Common myeloid progenitor, CD34-positive (primary cell): ENCODE measurements around the gene PRDM16.
A peak's percentile ranks its signal among the peaks of the same experiment; 100 is the strongest.

Source experiments
- CTCF ChIA-PET: fragments of 350-600 bp; sonication (Branson Sonifier 250); formaldehyde crosslinking; loops from one replicate; lab custom pipeline; 2021; ENCODE audit warnings: antibody characterized with exemption; lab: Charles Lee
- POLR2A ChIA-PET: fragments of 350-600 bp; sonication (Branson Sonifier 250); formaldehyde crosslinking; loops from one replicate; lab custom pipeline; 2021; ENCODE audit warnings: antibody characterized with exemption; lab: Charles Lee
- DNase-seq, 3 donors: peaks; one replicate each; pipeline versions ENCODE4 v3.0.0 to v3.0.0-alpha.2; 2013
- H3K27ac ChIP-seq, 2 experiments: 1 replicate in 1 of 2; 2 replicates in 1 of 2; pipeline ENCODE4 v1.7.0; 2013; ENCODE audit warnings: inconsistent platforms in 2 of 2, low read length in 2 of 2, mild to moderate bottlenecking in 2 of 2, low read depth in 1 of 2, moderate library complexity in 1 of 2; ENCODE audit not compliant: severe bottlenecking in 2 of 2, insufficient read depth in 1 of 2, poor library complexity in 1 of 2
- H3K27me3 ChIP-seq, 5 experiments: replicated peaks in 2 of 5; 1 replicate in 3 of 5; 2 replicates in 2 of 5; pipeline versions ENCODE4 v1.6.1 to v1.7.0; 2013; ENCODE audit warnings: low read length in 4 of 5, mild to moderate bottlenecking in 2 of 5, moderate library complexity in 2 of 5, inconsistent platforms in 1 of 5; ENCODE audit not compliant: insufficient read depth in 5 of 5, control insufficient read depth in 4 of 5
- H3K36me3 ChIP-seq, 4 experiments: 1 replicate in 2 of 4; 2 replicates in 2 of 4; pipeline versions ENCODE4 v1.6.1 to v1.7.0; 2013; ENCODE audit warnings: low read length in 3 of 4, control low read depth in 1 of 4, mild to moderate bottlenecking in 1 of 4; ENCODE audit not compliant: control insufficient read depth in 4 of 4, insufficient read depth in 4 of 4
- H3K4me1 ChIP-seq, 4 experiments: 1 replicate in 3 of 4; 2 replicates in 1 of 4; pipeline versions ENCODE4 v1.6.1 to v1.7.1; 2013; ENCODE audit warnings: low read length in 3 of 4, mild to moderate bottlenecking in 3 of 4, control low read depth in 1 of 4, inconsistent platforms in 1 of 4, moderate library complexity in 1 of 4; ENCODE audit not compliant: control insufficient read depth in 4 of 4, insufficient read depth in 4 of 4; ENCODE audit errors: control extremely low read depth in 1 of 4
- H3K4me3 ChIP-seq, 7 experiments: 1 replicate in 4 of 7; 2 replicates in 3 of 7; pipeline versions ENCODE4 v1.5.1 to v1.7.0; 2013; ENCODE audit warnings: mild to moderate bottlenecking in 7 of 7, low read length in 6 of 7, moderate library complexity in 6 of 7, inconsistent platforms in 2 of 7, low read depth in 2 of 7, control low read depth in 1 of 7; ENCODE audit not compliant: insufficient read depth in 4 of 7, control insufficient read depth in 1 of 7; ENCODE audit errors: extremely low read depth in 1 of 7
- H3K9me3 ChIP-seq, 5 experiments: 1 replicate in 4 of 5; 2 replicates in 1 of 5; pipeline versions ENCODE4 v1.6.1 to v1.7.1; 2013; ENCODE audit warnings: low read length in 4 of 5, mild to moderate bottlenecking in 2 of 5, inconsistent platforms in 1 of 5, low read depth in 1 of 5, moderate library complexity in 1 of 5; ENCODE audit not compliant: control insufficient read depth in 4 of 5, insufficient read depth in 2 of 5; ENCODE audit errors: control extremely low read depth in 1 of 5
- WGBS: methylation state at CpG from one replicate; pipeline ENCODE4 v1.1.5; 2013; ENCODE audit not compliant: insufficient coverage; 5-methylcytosine and 5-hydroxymethylcytosine counted together

PRDM16 gene

GRCh38 chr1:3315399-3316339 lies 246.7 kb downstream of the PRDM16 start:
- WGBS, result 79% methylated on average over 9 of the region's 21 CpGs
- H3K27ac ChIP-seq, result peak overlapping the region in 1 of 2 experiments; percentile 72
- POLR2A ChIA-PET, result no interaction called here

GRCh38 chr1:3316340-3316943 lies 247.4 kb downstream of the PRDM16 start:
- H3K27me3 ChIP-seq, result no peaks in the 10 kb centered on the region
- H3K9me3 ChIP-seq, result peaks cover 0 to 8% (median 2%) of the 10 kb centered on the region in 5 experiments
- 80% methylated on average over 5 of the region's 8 CpGs for WGBS
- DNase-seq, result peak; percentile 84 to 93 (median 88)
- peaks cover 0 to 55% (median 42%) of the 10 kb centered on the region in 4 experiments for H3K4me1 ChIP-seq
- CTCF ChIA-PET, result no interaction called here
- H3K4me3 ChIP-seq, result no peak overlapping the region
- H3K36me3 ChIP-seq, result no peaks in the 10 kb centered on the region
- POLR2A ChIA-PET, result no interaction called here
- H3K27ac ChIP-seq, result peak overlapping the region; percentile 35 to 72

More at GRCh38 chr1:3315399-3316339, 246.7 kb downstream of the PRDM16 start:
- CTCF ChIA-PET, result interaction anchor here (1.0 kb wide), 1 partner anchor 9 kb away, joined by 3 read pairs; no protein-coding TSS in a partner anchor
- Histone ChIP-seq H3K4me3 (no peak overlapping the region), H3K9me3 (peaks cover 0 to 8% (median 2%) of the 10 kb centered on the region in 5 experiments), H3K27me3 (no peaks in the 10 kb centered on the region), H3K36me3 (no peaks in the 10 kb centered on the region), H3K4me1 (peaks cover 0 to 48% (median 36%) of the 10 kb centered on the region in 4 experiments)
- peak in 1 of 3 donors; percentile 33 for DNase-seq

- Histone ChIP-seq H3K4me3 (no peak overlapping the region), H3K27ac (no peak overlapping the region), H3K27me3 (no peaks in the 10 kb centered on the region), H3K36me3 (no peaks in the 10 kb centered on the region), H3K9me3 (peaks cover 0 to 8% (median 2%) of the 10 kb centered on the region in 5 experiments), H3K4me1 (peaks cover 0 to 65% (median 48%) of the 10 kb centered on the region in 4 experiments)
- ChIA-PET CTCF (no interaction called here), POLR2A (no interaction called here)
- 100% methylated on average over 11 of the region's 17 CpGs for WGBS
- no peak for DNase-seq
Observed at GRCh38 chr1:3317456-3317855, 248.5 kb downstream of the PRDM16 start.

- DNase-seq, result no peak
- H3K4me1 ChIP-seq, result peaks cover 0 to 67% (median 44%) of the 10 kb centered on the region in 4 experiments
- ChIA-PET POLR2A (no interaction called here), CTCF (interaction anchor here (0.9 to 1.7 kb wide), 4 partner anchors 9 to 309 kb away, joined by 3 to 5 read pairs (median 4); no protein-coding TSS in a partner anchor)
- no peak overlapping the region for H3K4me3 ChIP-seq
- no peak overlapping the region for H3K27ac ChIP-seq
- H3K9me3 ChIP-seq, result peaks cover 0 to 8% (median 2%) of the 10 kb centered on the region in 5 experiments
- H3K36me3 ChIP-seq, result no peaks in the 10 kb centered on the region
- no peaks in the 10 kb centered on the region for H3K27me3 ChIP-seq
- no CpG with 5 or more reads among the region's 2 CpGs for WGBS
Observed at GRCh38 chr1:3318329-3318728, 249.3 kb downstream of the PRDM16 start.

GRCh38 chr1:3319874-3320245 lies 250.9 kb downstream of the PRDM16 start:
- WGBS, result 73% methylated on average over 3 of the region's 4 CpGs
- Histone ChIP-seq H3K27ac (no peak overlapping the region), H3K4me3 (no peak overlapping the region), H3K9me3 (peaks cover 0 to 8% (median 2%) of the 10 kb centered on the region in 5 experiments), H3K4me1 (peaks cover 0 to 62% (median 35%) of the 10 kb centered on the region in 4 experiments), H3K27me3 (no peaks in the 10 kb centered on the region), H3K36me3 (no peaks in the 10 kb centered on the region)
- peak; percentile 75 to 85 (median 84) for DNase-seq
- POLR2A ChIA-PET, result interaction anchor here (1.6 kb wide), 1 partner anchor 97 kb away, joined by 4 read pairs; no protein-coding TSS in a partner anchor
- CTCF ChIA-PET, result interaction anchor here (0.8 to 1.8 kb wide), 9 partner anchors 8 to 243 kb away, joined by 3 to 7 read pairs (median 3); no protein-coding TSS in a partner anchor

GRCh38 chr1:3320246-3321152 lies 251.5 kb downstream of the PRDM16 start:
- DNase-seq, result peak; percentile 51 to 84 (median 73)
- peak overlapping the region in 1 of 7 experiments; percentile 8 for H3K4me3 ChIP-seq
- H3K9me3 ChIP-seq, result peaks cover 0 to 8% (median 2%) of the 10 kb centered on the region in 5 experiments
- no peaks in the 10 kb centered on the region for H3K27me3 ChIP-seq
- ChIA-PET POLR2A (interaction anchor here (0.7 to 1.6 kb wide), 3 partner anchors 43 to 98 kb away, joined by 3 to 4 read pairs (median 3); no protein-coding TSS in a partner anchor), CTCF (interaction anchor here (0.8 to 1.8 kb wide), 10 partner anchors 8 to 222 kb away, joined by 3 to 7 read pairs (median 3); no protein-coding TSS in a partner anchor)
- no peaks in the 10 kb centered on the region for H3K36me3 ChIP-seq
- H3K27ac ChIP-seq, result peak overlapping the region in 1 of 2 experiments; percentile 5
- peaks cover 0 to 57% (median 34%) of the 10 kb centered on the region in 4 experiments for H3K4me1 ChIP-seq
- 30% methylated on average over 16 of the region's 18 CpGs for WGBS
